DND-41 (cell line): ENCODE data around the gene SHROOM3.

Experiments used
- CTCF ChIP-seq: IDR thresholded peaks from 2 replicates; pipeline ENCODE4 v1.5.1; 2012; ENCODE audit warnings: borderline replicate concordance, low read length, moderate library complexity, mild to moderate bottlenecking; ENCODE audit not compliant: poor library complexity, severe bottlenecking; ENCODE audit errors: extremely low read depth
- EZH2 ChIP-seq: IDR thresholded peaks from 3 replicates; pipeline ENCODE4 v1.6.1; 2012; ENCODE audit warnings: borderline replicate concordance, low read depth, mild to moderate bottlenecking, moderate library complexity, low read length, inconsistent platforms; ENCODE audit not compliant: severe bottlenecking

GRCh38 chr4:76712564-76712963, 277.5 kb downstream of the SHROOM3 start:
- TF ChIP-seq CTCF (no peak), EZH2 (no peak)
